HL-60 (cell line): Measurements from ENCODE around the gene KCNAB1.

Experiments used
- DNase-seq, 2 experiments: peaks; one replicate each; pipeline ENCODE4 v3.0.0-alpha.2; 2010 to 2020; ENCODE audit warnings: low read depth in 1 of 2, low spot score in 1 of 2
- H3K27ac ChIP-seq: fragments of 250-450 bp; sonication (Bioruptor Pico); replicated peaks from 2 replicates; pipeline ENCODE4 v1.5.1; 2020; ENCODE audit warnings: mild to moderate bottlenecking, moderate library complexity
- H3K27me3 ChIP-seq: fragments of 250-450 bp; sonication (Bioruptor Pico); 2 replicates; pipeline ENCODE4 v1.5.1; 2021; ENCODE audit warnings: mild to moderate bottlenecking, moderate library complexity; ENCODE audit not compliant: insufficient read depth, poor library complexity, severe bottlenecking
- H3K4me3 ChIP-seq: replicated peaks from 2 replicates; pipeline ENCODE4 v1.5.1; 2011; ENCODE audit warnings: mild to moderate bottlenecking, control low read depth, low read length; ENCODE audit not compliant: insufficient read depth
- CTCF ChIP-seq: IDR thresholded peaks from one replicate; pipeline ENCODE4 v1.5.1; 2011; ENCODE audit warnings: low read length, control low read depth, inconsistent platforms; ENCODE audit not compliant: insufficient read depth
- GABPA ChIP-seq: IDR thresholded peaks from 2 replicates; pipeline ENCODE4 v1.6.1; 2012; ENCODE audit warnings: low read depth
- POLR2AphosphoS5 ChIP-seq: IDR thresholded peaks from 2 replicates; pipeline ENCODE4 v1.6.1; 2012; ENCODE audit warnings: low read depth
- REST ChIP-seq: IDR thresholded peaks from 2 replicates; pipeline ENCODE4 v1.6.1; 2012; ENCODE audit warnings: low read depth; ENCODE audit not compliant: insufficient replicate concordance
- SPI1 ChIP-seq: IDR thresholded peaks from 2 replicates; pipeline ENCODE4 v1.6.1; 2012; ENCODE audit warnings: low read depth, mild to moderate bottlenecking, borderline replicate concordance

KCNAB1 gene

GRCh38 chr3:156293566-156293965 lies 173.2 kb downstream of the KCNAB1 start:
- TF ChIP-seq CTCF, result no peak
- TF ChIP-seq GABPA, result no peak
- TF ChIP-seq SPI1, result no peak
- TF ChIP-seq POLR2AphosphoS5, result no peak
- no peak for TF ChIP-seq REST
- H3K27ac ChIP-seq, result no peak overlapping the region
- no peak for DNase-seq
- peaks cover 32% of the 10 kb centered on the region for H3K27me3 ChIP-seq
- H3K4me3 ChIP-seq, result no peak overlapping the region

GRCh38 chr3:156297582-156297981 lies 177.2 kb downstream of the KCNAB1 start:
- H3K27ac ChIP-seq, result no peak overlapping the region
- H3K27me3 ChIP-seq, result peaks cover 9% of the 10 kb centered on the region
- no peak for DNase-seq
- no peak overlapping the region for H3K4me3 ChIP-seq
- TF ChIP-seq POLR2AphosphoS5 (no peak), SPI1 (no peak), GABPA (no peak), CTCF (no peak), REST (no peak)

- H3K27me3 ChIP-seq, result peaks cover 6% of the 10 kb centered on the region
- H3K4me3 ChIP-seq, result no peak overlapping the region
- TF ChIP-seq REST, result no peak
- no peak for TF ChIP-seq GABPA
- TF ChIP-seq CTCF, result no peak
- no peak for TF ChIP-seq POLR2AphosphoS5
- no peak for TF ChIP-seq SPI1
- no peak overlapping the region for H3K27ac ChIP-seq
- DNase-seq, result no peak
Observed at GRCh38 chr3:156298014-156298413, 177.6 kb downstream of the KCNAB1 start.
